ENCODE data around the gene MBNL2.

MBNL2 gene

DNA sequence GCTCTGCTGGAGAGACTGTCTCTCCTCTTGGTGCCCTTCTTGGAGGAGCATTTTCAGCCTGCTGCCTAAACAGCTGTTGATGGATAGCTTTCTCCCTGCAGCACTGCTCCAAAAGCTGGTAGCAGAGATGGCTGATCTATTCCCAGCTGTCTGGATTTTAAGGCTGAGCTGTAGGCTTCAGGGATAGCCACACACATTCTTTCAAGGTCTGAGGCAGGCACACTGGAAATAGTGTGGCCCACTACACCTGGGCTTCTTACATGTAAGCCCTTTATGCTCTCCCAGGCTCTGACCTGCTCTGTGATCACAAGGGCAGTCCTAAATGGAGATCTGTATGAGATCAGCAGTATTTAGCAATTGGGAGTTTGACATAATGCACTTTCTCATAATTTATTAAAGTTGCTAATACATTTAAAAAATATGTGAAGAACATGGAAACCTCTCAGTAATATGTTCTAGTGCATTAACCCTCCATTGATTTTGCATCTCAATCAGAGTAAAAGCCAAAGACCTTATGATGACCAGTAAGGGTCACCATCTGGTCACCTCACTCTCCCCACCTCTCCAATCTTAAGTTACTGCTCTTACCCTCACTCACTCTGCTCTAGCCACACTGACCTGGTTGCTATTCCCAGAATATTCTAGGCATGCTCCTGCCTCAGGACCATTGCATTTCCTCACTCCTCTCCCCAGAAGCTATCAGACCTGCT lies 91.6 kb downstream of the MBNL2 start:
- Histone ChIP-seq H3K36me3 (ENCODE audit: control insufficient read depth, insufficient read depth, low read length) (peaks cover 31% of the 10 kb centered on the region), H3K4me3 (ENCODE audit: extremely low read depth, insufficient read depth, low read length, poor library complexity, severe bottlenecking) (no peak overlapping the region), H3K4me1 (ENCODE audit: control insufficient read depth, insufficient read depth, low read length, poor library complexity, severe bottlenecking) (peaks cover 9% of the 10 kb centered on the region), H3K9me3 (ENCODE audit: control insufficient read depth, low read length) (no peaks in the 10 kb centered on the region), H3K27ac (ENCODE audit: low read depth, low read length, severe bottlenecking) (no peak overlapping the region)

DNA sequence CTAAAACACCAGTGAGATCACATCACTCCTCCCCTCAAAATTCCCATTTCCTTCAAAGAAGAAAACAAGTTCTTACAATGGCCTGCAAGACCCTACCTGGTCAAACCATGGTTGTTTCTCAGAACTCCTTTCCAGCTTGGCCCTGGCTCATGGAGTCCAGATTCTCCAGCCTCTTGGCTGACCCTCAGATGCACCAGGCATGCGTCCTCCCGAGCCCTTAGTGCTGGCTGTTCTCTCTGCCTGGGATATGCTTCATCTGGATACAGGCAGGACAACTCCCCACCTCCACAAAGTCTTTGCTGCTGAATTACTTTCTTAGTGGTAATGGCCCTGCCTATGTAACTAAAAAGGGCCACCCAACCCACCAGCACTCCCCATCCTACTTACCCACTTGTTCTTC lies 94.3 kb downstream of the MBNL2 start:
- no peak overlapping the region for H3K27ac ChIP-seq (ENCODE audit: low read depth, low read length, severe bottlenecking)
- 100% methylated on average over 1 of the region's 2 CpGs; no CpG with 5 or more reads in 1 of the 2 experiments for WGBS, 2 experiments (ENCODE audit: insufficient coverage in 2 of 2)
- peaks cover 4% of the 10 kb centered on the region for H3K4me1 ChIP-seq (ENCODE audit: control insufficient read depth, insufficient read depth, low read length, poor library complexity, severe bottlenecking)
- H3K9me3 ChIP-seq (ENCODE audit: control insufficient read depth, low read length): no peaks in the 10 kb centered on the region
- peaks cover 28% of the 10 kb centered on the region for H3K36me3 ChIP-seq (ENCODE audit: control insufficient read depth, insufficient read depth, low read length)
- no peak overlapping the region for H3K4me3 ChIP-seq (ENCODE audit: extremely low read depth, insufficient read depth, low read length, poor library complexity, severe bottlenecking)

DNA sequence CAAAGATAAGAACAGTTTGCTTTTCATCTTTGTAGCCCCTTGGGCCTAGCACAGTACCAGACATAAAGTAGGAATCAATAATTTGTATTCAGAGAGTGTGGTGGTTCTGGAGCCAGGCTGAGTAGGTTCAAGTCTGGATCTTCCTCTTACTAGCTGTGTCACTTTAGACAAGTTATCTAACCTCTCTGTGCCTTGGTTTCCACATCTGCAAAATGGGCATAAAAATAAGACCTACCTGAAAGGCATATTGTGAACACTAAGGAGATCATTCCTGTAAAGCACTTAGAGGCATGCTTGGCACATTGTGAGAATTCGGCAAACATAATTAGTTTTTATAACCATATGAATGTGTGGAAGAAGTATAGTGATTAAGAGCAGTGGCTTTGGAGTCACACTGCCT lies 95.8 kb downstream of the MBNL2 start:
- WGBS, 2 experiments (ENCODE audit: insufficient coverage in 2 of 2): no CpG with 5 or more reads among the region's 1 CpG

DNA sequence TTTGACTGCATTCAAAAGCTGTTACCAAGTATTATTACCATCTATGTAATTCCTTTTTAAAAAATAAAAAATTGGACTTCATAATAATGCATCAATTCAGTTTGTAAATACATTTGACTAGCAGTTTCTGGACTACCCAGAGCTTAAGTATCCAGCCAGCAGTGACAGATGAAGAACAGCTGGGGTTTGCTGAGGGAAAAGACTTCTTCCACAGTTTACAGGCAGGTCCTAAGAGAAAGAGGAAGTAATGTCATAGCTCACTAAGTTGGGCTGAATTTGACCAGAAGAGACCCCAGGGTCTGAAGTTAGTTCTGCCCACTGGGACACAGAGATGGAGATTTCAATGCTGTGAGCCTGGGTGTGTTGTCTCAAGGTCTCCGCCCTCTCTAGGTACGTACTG lies 96.4 kb downstream of the MBNL2 start:
- Histone ChIP-seq H3K36me3 (ENCODE audit: control insufficient read depth, insufficient read depth, low read length) (peaks cover 28% of the 10 kb centered on the region), H3K4me1 (ENCODE audit: control insufficient read depth, insufficient read depth, low read length, poor library complexity, severe bottlenecking) (peaks cover 8% of the 10 kb centered on the region), H3K27ac (ENCODE audit: low read depth, low read length, severe bottlenecking) (no peak overlapping the region), H3K4me3 (ENCODE audit: extremely low read depth, insufficient read depth, low read length, poor library complexity, severe bottlenecking) (no peak overlapping the region), H3K9me3 (ENCODE audit: control insufficient read depth, low read length) (no peaks in the 10 kb centered on the region)
- 82 to 86% methylated on average over 2 of the region's 2 CpGs for WGBS, 2 experiments (ENCODE audit: insufficient coverage in 2 of 2)

More for the DNA sequence above, 95.8 kb downstream of the MBNL2 start:
- no peaks in the 10 kb centered on the region for H3K9me3 ChIP-seq (ENCODE audit: control insufficient read depth, low read length)
- H3K27ac ChIP-seq (ENCODE audit: low read depth, low read length, severe bottlenecking): no peak overlapping the region
- H3K4me1 ChIP-seq (ENCODE audit: control insufficient read depth, insufficient read depth, low read length, poor library complexity, severe bottlenecking): peaks cover 8% of the 10 kb centered on the region
- H3K36me3 ChIP-seq (ENCODE audit: control insufficient read depth, insufficient read depth, low read length): peaks cover 28% of the 10 kb centered on the region
- H3K4me3 ChIP-seq (ENCODE audit: extremely low read depth, insufficient read depth, low read length, poor library complexity, severe bottlenecking): no peak overlapping the region

DNA sequence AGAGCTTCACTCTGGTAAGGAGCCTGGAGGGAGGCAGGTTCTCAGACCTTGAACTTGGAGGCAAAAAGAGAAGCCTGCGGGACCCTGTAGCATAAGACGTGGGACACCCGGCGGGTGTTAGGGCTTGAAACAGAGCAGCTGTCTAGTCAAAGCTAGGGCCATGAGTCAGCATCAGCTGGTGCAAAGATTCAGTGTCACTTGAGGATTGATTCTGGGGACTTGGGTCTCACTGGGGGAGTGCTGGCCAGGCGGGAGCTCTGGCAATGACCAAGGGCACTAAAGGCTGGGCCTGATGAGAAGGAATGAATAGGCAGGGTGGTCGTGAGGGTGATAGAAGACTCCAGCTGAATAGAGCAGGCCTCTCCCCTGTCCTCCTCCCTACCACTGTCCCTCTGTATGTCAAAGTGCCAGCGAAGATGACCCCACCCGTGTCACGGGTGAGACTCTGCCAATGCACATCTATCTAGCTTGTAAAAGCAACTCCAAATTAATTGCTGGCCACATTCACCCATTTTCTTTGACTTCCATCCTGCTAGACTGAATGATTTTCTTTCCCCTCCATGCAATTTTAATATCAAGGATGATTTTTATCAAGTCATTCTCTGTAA lies 97.1 kb downstream of the MBNL2 start:
- H3K4me3 ChIP-seq (ENCODE audit: extremely low read depth, insufficient read depth, low read length, poor library complexity, severe bottlenecking): no peak overlapping the region
- no peaks in the 10 kb centered on the region for H3K9me3 ChIP-seq (ENCODE audit: control insufficient read depth, low read length)
- 90 to 94% methylated on average over 7 to 8 of the region's 9 CpGs for WGBS, 2 experiments (ENCODE audit: insufficient coverage in 2 of 2)
- H3K4me1 ChIP-seq (ENCODE audit: control insufficient read depth, insufficient read depth, low read length, poor library complexity, severe bottlenecking): peaks cover 8% of the 10 kb centered on the region
- no peak overlapping the region for H3K27ac ChIP-seq (ENCODE audit: low read depth, low read length, severe bottlenecking)
- H3K36me3 ChIP-seq (ENCODE audit: control insufficient read depth, insufficient read depth, low read length): peaks cover 29% of the 10 kb centered on the region

DNA sequence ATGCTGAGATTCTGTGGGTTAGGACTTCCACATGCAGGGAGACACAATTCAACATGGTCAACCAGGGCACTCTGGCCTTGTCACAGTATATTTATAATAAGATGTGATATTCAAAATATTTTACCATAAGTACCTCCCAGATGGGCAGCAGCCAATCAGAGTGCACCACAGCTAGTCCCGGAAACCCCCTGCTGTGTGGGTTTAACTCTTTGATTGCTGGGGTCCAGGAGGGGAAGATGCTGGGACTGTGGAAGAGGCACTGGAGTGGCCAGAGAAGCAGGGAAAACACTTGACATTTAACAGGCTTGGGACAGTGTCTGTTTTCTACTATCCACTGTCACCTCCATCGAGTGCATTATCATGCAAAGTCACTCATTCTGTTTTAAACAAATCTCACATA lies 99.0 kb downstream of the MBNL2 start:
- Histone ChIP-seq H3K4me1 (ENCODE audit: control insufficient read depth, insufficient read depth, low read length, poor library complexity, severe bottlenecking) (peaks cover 8% of the 10 kb centered on the region), H3K36me3 (ENCODE audit: control insufficient read depth, insufficient read depth, low read length) (peaks cover 16% of the 10 kb centered on the region), H3K4me3 (ENCODE audit: extremely low read depth, insufficient read depth, low read length, poor library complexity, severe bottlenecking) (no peak overlapping the region), H3K27ac (ENCODE audit: low read depth, low read length, severe bottlenecking) (no peak overlapping the region), H3K9me3 (ENCODE audit: control insufficient read depth, low read length) (no peaks in the 10 kb centered on the region)
- whole genome bisulfite sequencing, 2 experiments (ENCODE audit: insufficient coverage in 2 of 2): 75 to 78% methylated on average over 1 of the region's 2 CpGs

DNA sequence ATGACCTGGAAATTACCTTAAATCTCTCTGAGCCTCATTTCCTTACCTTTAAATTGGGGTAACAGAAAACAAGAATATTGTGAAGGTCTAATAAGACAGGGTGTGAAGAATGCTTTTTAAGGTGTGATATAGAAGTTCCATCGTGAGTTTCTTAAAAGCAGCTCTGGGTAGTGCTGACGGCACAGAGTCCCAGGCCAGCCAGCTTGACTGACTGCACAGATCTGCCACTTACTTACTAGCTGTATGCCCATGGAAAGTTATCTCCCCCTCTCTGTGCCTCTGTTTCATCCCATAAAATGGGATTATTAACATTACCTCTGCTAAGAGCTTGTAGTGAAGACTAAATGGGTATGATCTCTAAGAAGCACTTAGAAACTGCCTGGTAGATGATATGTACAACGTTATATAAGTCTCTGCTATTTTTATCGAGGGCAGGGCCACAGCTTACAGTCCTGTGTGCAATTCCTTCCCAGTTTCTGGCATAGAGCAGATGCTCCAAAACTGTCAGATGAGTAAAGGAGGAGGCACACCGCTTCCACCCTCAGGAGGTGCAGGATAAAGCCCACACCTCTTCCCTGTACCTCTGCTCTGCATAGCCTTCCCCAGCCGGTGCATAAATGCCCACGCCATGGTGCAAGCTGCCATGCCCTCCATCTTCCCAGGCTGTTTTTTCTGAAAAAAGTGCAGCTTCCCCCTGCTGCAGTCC lies 99.6 kb downstream of the MBNL2 start:
- 89 to 99% methylated on average over 6 to 7 of the region's 7 CpGs for WGBS, 2 experiments (ENCODE audit: insufficient coverage in 2 of 2)
- Histone ChIP-seq H3K9me3 (ENCODE audit: control insufficient read depth, low read length) (no peaks in the 10 kb centered on the region), H3K36me3 (ENCODE audit: control insufficient read depth, insufficient read depth, low read length) (peaks cover 9% of the 10 kb centered on the region), H3K4me1 (ENCODE audit: control insufficient read depth, insufficient read depth, low read length, poor library complexity, severe bottlenecking) (peaks cover 11% of the 10 kb centered on the region), H3K4me3 (ENCODE audit: extremely low read depth, insufficient read depth, low read length, poor library complexity, severe bottlenecking) (no peak overlapping the region), H3K27ac (ENCODE audit: low read depth, low read length, severe bottlenecking) (no peak overlapping the region)

DNA sequence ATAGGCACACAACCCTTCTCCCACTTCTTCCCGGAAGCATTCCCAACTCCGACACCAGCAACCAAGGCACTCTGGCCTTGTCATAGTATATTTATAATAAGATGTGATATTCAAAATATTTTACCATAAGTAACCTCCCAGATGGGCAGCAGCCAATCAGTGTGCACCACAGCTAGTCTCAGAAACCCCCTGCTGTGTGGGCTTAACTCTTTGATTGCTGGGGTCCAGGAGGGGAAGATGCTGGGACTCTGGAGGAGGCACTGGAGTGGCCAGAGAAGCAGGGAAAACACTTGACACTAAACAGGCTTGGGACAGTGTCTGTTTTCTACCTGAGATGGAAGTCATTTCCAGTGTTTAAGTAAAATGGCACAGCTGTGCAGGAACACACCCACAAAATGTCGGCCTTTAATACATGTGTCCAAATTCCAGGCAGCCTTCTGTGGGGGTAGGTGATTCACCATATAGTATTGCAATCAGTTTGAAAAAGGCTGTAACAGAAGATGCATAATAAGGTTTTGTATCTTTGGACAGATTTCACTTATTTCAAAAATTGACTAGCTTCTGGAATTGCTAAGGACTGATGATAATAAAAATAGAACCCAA lies 100.7 kb downstream of the MBNL2 start:
- H3K9me3 ChIP-seq (ENCODE audit: control insufficient read depth, low read length): no peaks in the 10 kb centered on the region
- H3K27ac ChIP-seq (ENCODE audit: low read depth, low read length, severe bottlenecking): no peak overlapping the region
- 100% methylated on average over 1 of the region's 3 CpGs for WGBS, 2 experiments (ENCODE audit: insufficient coverage in 2 of 2)
- H3K4me1 ChIP-seq (ENCODE audit: control insufficient read depth, insufficient read depth, low read length, poor library complexity, severe bottlenecking): peaks cover 21% of the 10 kb centered on the region
- H3K4me3 ChIP-seq (ENCODE audit: extremely low read depth, insufficient read depth, low read length, poor library complexity, severe bottlenecking): no peak overlapping the region
- H3K36me3 ChIP-seq (ENCODE audit: control insufficient read depth, insufficient read depth, low read length): peaks cover 9% of the 10 kb centered on the region

DNA sequence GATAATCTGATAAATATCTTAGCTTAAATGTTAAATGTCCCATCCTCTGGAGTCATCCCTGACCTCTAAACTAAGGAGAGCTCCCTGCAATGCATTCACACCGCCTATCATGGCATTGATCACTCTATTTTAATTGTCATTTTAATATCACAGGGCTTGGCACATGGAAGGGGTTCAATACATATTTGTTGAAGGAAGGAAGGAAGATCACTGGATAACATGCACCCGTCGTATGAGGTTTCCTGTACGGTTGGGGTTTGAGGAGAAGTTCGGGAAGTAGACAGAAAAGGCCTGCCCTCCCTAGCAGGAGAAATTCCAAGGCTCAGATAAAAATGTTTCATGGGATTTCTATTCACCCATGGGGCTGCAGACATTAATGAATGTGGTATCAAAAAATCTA lies 102.0 kb downstream of the MBNL2 start:
- no peak overlapping the region for H3K4me3 ChIP-seq (ENCODE audit: extremely low read depth, insufficient read depth, low read length, poor library complexity, severe bottlenecking)
- no peak overlapping the region for H3K27ac ChIP-seq (ENCODE audit: low read depth, low read length, severe bottlenecking)
- no peaks in the 10 kb centered on the region for H3K9me3 ChIP-seq (ENCODE audit: control insufficient read depth, low read length)
- WGBS, 2 experiments (ENCODE audit: insufficient coverage in 2 of 2): 100% methylated on average over 3 to 4 of the region's 5 CpGs
- H3K4me1 ChIP-seq (ENCODE audit: control insufficient read depth, insufficient read depth, low read length, poor library complexity, severe bottlenecking): peaks cover 20% of the 10 kb centered on the region
- H3K36me3 ChIP-seq (ENCODE audit: control insufficient read depth, insufficient read depth, low read length): peaks cover 4% of the 10 kb centered on the region

DNA sequence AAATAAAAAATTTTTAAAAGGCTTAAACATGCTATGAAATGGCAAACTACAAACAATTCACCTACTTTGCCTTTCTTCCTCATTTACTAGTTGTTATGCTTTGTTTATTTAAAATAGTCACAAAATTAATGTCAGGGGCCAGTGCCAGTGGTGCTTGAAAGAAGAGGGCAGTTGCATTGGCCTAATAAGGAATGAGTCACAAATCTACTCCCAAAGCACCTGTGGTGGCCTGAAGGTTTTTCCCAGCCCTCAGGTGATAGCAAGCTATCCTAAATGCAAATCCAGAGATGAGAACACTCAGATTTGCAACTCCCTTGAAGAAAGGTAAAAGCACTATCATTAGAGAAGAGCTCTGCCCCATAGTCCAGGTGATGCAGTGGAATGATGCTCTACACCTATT lies 103.6 kb downstream of the MBNL2 start:
- Histone ChIP-seq H3K9me3 (ENCODE audit: control insufficient read depth, low read length) (no peaks in the 10 kb centered on the region), H3K4me1 (ENCODE audit: control insufficient read depth, insufficient read depth, low read length, poor library complexity, severe bottlenecking) (peaks cover 22% of the 10 kb centered on the region)

More for the DNA sequence above, 103.6 kb downstream of the MBNL2 start:
- Histone ChIP-seq H3K27ac (ENCODE audit: low read depth, low read length, severe bottlenecking) (no peak overlapping the region), H3K36me3 (ENCODE audit: control insufficient read depth, insufficient read depth, low read length) (peaks cover 13% of the 10 kb centered on the region), H3K4me3 (ENCODE audit: extremely low read depth, insufficient read depth, low read length, poor library complexity, severe bottlenecking) (no peak overlapping the region)
